ENCODE results near the gene TMCC3. TPM values are rescaled to one million over a fixed set of nuclear protein-coding genes. Genes with fewer than 3 reads are reported as not detected.
"Not testable (repeated sequence)": the region's sequence is repeated elsewhere in the genome, so short reads cannot be mapped to it uniquely, and the experiment has no call there.

The TMCC3 gene
- total RNA-seq, 4 donors from 2014 or later = 9.2 to 39.6 (median 12.4) TPM

DNA sequence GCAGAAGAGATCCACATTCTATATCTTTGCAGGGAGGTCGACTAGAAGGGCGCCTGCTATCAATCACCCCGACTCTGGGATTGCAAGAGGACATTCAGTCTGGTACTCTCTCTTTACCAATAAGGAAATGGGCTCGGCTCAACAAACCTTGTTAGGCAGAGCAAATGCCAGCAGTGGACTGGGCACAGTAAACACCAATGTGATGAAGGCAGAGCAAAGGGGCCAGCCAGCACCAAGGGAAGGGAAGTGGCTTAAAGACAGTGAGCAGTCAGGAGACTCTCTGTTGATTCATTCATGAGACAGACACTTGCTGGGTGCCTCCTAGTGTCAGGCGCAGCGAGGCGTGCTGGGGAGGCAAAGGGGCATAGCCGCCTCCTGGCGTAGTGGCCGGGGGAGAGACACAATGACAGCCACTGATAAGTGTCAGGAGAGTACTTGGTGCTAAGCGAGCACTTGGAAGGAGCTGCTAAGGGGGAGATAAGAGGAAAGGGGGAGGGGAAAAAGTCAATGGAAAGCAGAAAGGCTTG, 34.1 kb downstream of the TMCC3 start:
- TF ChIP-seq, protein P1, sequence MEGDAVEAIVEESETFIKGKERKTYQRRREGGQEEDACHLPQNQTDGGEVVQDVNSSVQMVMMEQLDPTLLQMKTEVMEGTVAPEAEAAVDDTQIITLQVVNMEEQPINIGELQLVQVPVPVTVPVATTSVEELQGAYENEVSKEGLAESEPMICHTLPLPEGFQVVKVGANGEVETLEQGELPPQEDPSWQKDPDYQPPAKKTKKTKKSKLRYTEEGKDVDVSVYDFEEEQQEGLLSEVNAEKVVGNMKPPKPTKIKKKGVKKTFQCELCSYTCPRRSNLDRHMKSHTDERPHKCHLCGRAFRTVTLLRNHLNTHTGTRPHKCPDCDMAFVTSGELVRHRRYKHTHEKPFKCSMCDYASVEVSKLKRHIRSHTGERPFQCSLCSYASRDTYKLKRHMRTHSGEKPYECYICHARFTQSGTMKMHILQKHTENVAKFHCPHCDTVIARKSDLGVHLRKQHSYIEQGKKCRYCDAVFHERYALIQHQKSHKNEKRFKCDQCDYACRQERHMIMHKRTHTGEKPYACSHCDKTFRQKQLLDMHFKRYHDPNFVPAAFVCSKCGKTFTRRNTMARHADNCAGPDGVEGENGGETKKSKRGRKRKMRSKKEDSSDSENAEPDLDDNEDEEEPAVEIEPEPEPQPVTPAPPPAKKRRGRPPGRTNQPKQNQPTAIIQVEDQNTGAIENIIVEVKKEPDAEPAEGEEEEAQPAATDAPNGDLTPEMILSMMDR (IDR thresholded peaks at IDR 0.05) = no peak
- no peak for DNase-seq (ENCODE audit: low spot score)
- ATAC-seq (ENCODE audit: low FRiP score) = peak; percentile 69

DNA sequence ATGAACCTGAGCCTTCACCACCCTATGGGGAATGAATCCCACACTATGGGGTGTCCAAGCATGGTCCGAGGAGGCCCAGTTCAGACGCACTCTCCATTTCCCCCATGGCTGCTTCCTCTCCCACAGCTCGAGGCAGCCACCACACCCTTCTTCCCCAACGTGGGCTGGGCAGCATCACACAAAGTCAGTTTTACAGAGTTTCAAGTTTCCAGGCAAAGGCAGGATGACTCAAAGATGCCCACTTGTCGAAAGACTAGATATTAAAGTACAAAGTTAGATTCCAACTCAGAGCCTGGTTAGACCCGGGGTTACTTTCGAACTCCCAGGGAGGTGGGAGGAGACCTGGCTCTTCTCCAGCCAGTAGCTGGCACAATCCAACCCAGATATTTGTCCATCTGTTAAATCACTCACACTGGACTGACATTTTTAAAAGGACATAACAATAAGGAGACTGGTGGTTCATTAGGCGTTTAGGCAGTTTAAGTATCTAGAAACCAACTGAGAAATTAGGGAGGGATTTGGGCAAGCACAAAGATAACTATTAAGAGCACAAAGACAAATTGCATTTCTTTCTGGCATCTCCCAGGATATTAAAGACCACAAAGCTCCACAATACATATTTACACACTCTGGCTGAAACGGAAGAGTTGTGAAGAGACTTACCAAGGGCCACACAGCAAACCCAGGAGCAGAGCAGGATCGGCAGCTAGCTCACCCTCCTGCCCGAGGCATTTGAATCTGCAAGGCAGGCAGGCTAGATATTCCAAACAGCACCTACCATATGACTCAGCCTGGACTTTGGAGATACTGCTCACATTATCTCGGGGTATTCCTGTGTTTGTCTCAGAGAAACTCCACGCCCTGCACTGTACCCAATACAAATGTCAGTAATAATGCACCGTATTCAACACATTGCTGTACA, 34.8 kb downstream of the TMCC3 start:
- peak; percentile 32 for DNase-seq (ENCODE audit: low spot score)
- peak; percentile 87 for ATAC-seq (ENCODE audit: low FRiP score)
- TF ChIP-seq, protein P1 (IDR thresholded peaks at IDR 0.05) = no peak

DNA sequence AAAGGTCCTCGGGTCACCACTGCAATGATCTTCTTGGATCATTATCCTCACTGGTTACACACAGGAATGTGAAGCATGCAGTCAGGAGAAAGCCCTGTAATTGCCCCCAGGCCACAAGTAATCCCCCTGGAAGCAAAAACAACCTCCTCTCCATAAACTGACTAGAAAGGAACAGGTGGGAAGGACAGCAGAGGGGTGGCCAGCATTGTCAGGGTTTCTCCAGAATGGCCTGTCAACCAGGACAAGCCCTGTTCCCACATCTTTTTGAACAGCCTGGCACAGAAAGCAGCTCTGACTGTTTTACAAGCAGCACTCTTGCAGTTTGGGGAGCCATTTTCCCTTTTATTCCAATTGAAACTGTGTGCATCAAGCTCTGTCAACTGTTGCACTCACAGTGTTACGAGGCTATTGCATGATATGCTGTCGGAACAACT, 36.1 kb downstream of the TMCC3 start:
- no peak for ATAC-seq (ENCODE audit: low FRiP score)
- DNase-seq (ENCODE audit: low spot score) = no peak
- TF ChIP-seq, protein P1 (IDR thresholded peaks at IDR 0.05) = no peak

DNA sequence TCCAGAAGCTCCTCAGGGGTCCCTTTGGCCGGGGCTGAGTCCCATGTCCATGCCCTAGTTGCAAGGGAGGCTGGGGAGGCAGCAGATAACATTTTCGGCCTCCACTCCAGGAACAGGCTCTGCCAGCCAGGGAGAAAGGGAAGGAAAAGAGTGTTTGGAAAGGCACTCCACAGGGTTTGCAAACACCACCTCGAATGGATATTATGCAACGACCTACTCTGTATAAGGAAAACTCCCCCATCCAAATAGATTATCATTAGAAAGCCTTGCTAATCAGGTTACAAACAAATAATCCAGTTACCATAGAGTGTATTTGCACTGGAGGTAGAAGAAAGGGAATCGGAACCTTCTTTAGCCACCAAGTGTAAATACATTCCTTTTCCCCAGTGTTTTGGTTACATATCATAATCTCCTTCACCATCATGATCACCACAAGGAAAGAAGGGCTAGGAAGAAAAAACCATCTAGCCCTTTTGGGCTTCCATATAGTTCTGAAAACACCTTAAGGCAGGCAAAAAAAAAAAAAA, 40.4 kb downstream of the TMCC3 start:
- ATAC-seq (ENCODE audit: low FRiP score) (no peak), DNase-seq (ENCODE audit: low spot score) (no peak)
- TF ChIP-seq, protein P1 (IDR thresholded peaks at IDR 0.05) = no peak

DNA sequence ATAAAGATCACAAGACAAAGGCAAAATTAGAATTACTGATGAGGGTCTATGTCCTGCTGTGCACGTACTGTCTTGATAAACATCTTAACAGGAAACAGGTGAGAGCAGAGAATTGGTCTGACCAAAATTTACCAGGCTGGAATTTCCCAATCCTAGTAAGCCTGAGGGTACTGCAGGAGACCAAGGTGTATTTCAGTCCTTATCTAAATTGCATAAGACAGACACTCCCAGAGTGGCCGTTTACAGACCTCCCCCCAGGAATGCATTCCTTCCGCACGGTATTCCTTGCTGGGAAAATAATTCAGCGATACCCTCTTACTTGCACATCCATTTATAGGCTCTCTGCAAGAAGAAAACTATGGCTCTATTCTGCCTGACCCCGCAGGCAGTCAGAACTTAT, 43.5 kb downstream of the TMCC3 start:
- not testable (repeated sequence) for ATAC-seq (ENCODE audit: low FRiP score); DNase-seq (ENCODE audit: low spot score)

DNA sequence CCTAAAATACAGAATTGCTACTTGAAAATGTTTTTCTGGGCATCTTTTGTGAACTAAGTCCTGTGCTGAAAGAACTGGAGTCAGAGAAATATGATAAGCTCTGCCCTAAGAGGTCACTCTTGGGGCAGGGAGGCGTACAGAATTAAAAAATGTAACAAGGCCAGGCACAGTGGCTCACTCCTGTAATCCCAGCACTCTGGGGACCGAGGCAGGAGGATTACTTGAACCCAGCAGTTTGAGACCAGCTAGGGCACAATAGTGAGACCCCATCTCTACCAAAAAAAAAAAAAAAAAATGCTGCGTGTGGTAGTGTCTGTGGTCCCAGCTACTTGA, 46.0 kb downstream of the TMCC3 start:
- TF ChIP-seq, protein P1 (IDR thresholded peaks at IDR 0.05) = no peak
- DNase-seq (ENCODE audit: low spot score) (no peak), ATAC-seq (ENCODE audit: low FRiP score) (no peak)

DNA sequence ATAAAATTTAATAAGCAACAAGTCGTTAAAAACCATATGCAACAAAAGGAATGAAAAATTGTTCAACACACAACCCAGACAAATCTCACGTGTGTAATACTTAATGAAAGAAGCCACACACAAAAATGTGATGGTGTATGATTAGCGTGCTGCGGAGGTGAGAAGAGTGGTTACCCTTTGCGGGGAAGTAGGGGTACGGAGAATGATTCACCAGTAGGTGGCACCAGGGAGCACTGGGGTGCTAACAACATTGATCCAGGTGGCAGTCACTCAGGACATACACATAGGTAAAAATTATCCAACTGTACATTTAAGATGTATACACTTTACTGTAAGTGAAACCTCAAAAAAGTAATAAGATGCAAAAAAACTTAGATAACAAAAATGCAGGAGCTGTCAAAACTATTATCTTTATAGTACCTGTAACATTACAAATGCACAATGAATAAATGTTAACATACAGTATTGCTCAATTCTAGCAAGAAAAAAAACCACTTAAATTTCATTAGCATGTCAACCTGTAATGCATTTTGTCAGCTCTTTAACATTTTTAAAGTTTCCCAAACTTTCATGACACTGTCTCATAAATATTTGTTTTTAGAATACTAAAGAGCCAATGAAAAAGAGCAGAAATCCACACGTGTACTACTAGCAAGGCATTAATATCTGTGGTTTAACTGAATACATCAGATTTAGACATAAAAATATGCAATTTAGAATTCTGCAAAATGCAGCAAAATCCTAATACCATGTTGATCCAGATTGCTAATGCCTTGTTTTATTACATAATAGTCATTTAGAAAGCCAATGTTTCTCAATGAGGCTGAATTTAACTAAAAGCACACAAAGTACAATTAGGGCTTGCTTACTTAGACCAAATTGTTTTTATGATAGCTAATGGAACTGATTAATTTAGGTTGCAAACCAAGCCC, 46.7 kb downstream of the TMCC3 start:
- TF ChIP-seq, protein P1 (IDR thresholded peaks at IDR 0.05) = no peak
- ATAC-seq (ENCODE audit: low FRiP score) (no peak), DNase-seq (ENCODE audit: low spot score) (peak; percentile 38)
